IMR-90 (cell line): ENCODE measurements around the gene TPSAB1. TPM values are rescaled to one million over a fixed set of nuclear protein-coding genes. Genes with fewer than 3 reads are reported as not detected.

Source experiments
- ATAC-seq: fragments of 200-7000 bp; cut with Tn5 transposase; 2 replicates; pipeline ENCODE4 v1.9.1; 2020; ENCODE audit warnings: low read depth, mild to moderate bottlenecking, moderate library complexity
- BruUV-seq: library from RNA; stranded (reverse); fragments of 400-500 nt; replicated peaks from 2 replicates; lab custom pipeline; 2021; lab: Mats Ljungman, UMichigan
- CTCF ChIA-PET: fragments of 300-600 bp; formaldehyde crosslinking; extraction: SDS; loops from one replicate; lab custom pipeline; 2021; ENCODE audit warnings: antibody characterized with exemption; lab: Yijun Ruan, JAX
- POLR2A ChIA-PET: fragments of 300-600 bp; sonication (Branson Sonifier 250); formaldehyde crosslinking; loops from one replicate; lab custom pipeline; 2022; ENCODE audit warnings: antibody characterized with exemption; ENCODE audit not compliant: unreplicated experiment; lab: Charles Lee
- DNase-seq: peaks from one replicate; pipeline ENCODE4 v3.0.0; 2013
- H2AFZ ChIP-seq: replicated peaks from 2 replicates; pipeline ENCODE3; 2013; ENCODE audit warnings: low read length, mild to moderate bottlenecking; ENCODE audit not compliant: poor library complexity
- H2AK5ac ChIP-seq: 2 replicates; pipeline ENCODE4 v1.6.1; 2013; ENCODE audit warnings: low read depth, low read length, inconsistent platforms
- H2AK9ac ChIP-seq: replicated peaks from 2 replicates; pipeline ENCODE3; 2013; ENCODE audit warnings: mild to moderate bottlenecking, low read depth, low read length, moderate library complexity; ENCODE audit not compliant: poor library complexity
- H2BK120ac ChIP-seq: 2 replicates; pipeline ENCODE4 v1.6.1; 2013; ENCODE audit warnings: low read depth, low read length, inconsistent platforms
- H2BK15ac ChIP-seq: 3 replicates; pipeline ENCODE4 v1.6.1; 2013; ENCODE audit warnings: low read depth, low read length, inconsistent platforms
- H2BK20ac ChIP-seq: 2 replicates; pipeline ENCODE4 v1.6.1; 2013; ENCODE audit warnings: low read depth, mild to moderate bottlenecking, inconsistent platforms, low read length, moderate library complexity
- H2BK5ac ChIP-seq: 2 replicates; pipeline ENCODE4 v1.6.1; 2013; ENCODE audit warnings: mild to moderate bottlenecking, low read depth, low read length, inconsistent platforms; ENCODE audit not compliant: poor library complexity, severe bottlenecking
- H3K14ac ChIP-seq: replicated peaks from 2 replicates; pipeline ENCODE4 v1.6.1; 2013; ENCODE audit warnings: low read depth, low read length, inconsistent platforms
- H3K18ac ChIP-seq: 2 replicates; pipeline ENCODE4 v1.6.1; 2013; ENCODE audit warnings: low read depth, low read length, control low read depth
- H3K23ac ChIP-seq: 2 replicates; pipeline ENCODE4 v1.6.1; 2013; ENCODE audit warnings: low read depth, low read length, inconsistent platforms
- H3K27ac ChIP-seq: 2 replicates; pipeline ENCODE4 v1.5.1; 2013; ENCODE audit warnings: mild to moderate bottlenecking, control low read depth, low read length; ENCODE audit not compliant: insufficient read depth
- H3K27me3 ChIP-seq: 2 replicates; pipeline ENCODE4 v1.6.1; 2013; ENCODE audit warnings: low read length; ENCODE audit not compliant: control insufficient read depth, insufficient read depth
- H3K36me3 ChIP-seq: 2 replicates; pipeline ENCODE4 v1.6.1; 2013; ENCODE audit warnings: low read length, mixed read lengths; ENCODE audit not compliant: control insufficient read depth, insufficient read depth
- H3K4ac ChIP-seq: 2 replicates; pipeline ENCODE4 v1.6.1; 2013; ENCODE audit warnings: low read depth, low read length, inconsistent platforms
- H3K4me1 ChIP-seq: 2 replicates; pipeline ENCODE4 v1.6.1; 2013; ENCODE audit warnings: low read length, mixed read lengths; ENCODE audit not compliant: control insufficient read depth, insufficient read depth
- H3K4me2 ChIP-seq: 2 replicates; pipeline ENCODE4 v1.6.1; 2013; ENCODE audit warnings: low read depth, mild to moderate bottlenecking, control low read depth, low read length, moderate library complexity
- H3K4me3 ChIP-seq: 2 replicates; pipeline ENCODE4 v1.5.1; 2013; ENCODE audit warnings: low read depth, mild to moderate bottlenecking, control low read depth, low read length, moderate library complexity; ENCODE audit not compliant: insufficient read depth
- H3K56ac ChIP-seq: 2 replicates; pipeline ENCODE4 v1.6.1; 2013; ENCODE audit warnings: low read length, inconsistent platforms; ENCODE audit not compliant: insufficient read depth; ENCODE audit errors: extremely low read depth
- H3K79me1 ChIP-seq, 2 experiments: 2 replicates each; pipeline ENCODE4 v1.6.1; 2013; ENCODE audit warnings: low read length in 2 of 2, inconsistent platforms in 1 of 2, low read depth in 1 of 2
- H3K9ac ChIP-seq: 2 replicates; pipeline ENCODE4 v1.6.1; 2013; ENCODE audit warnings: low read depth, low read length, control low read depth
- H3K9me1 ChIP-seq: 2 replicates; pipeline ENCODE4 v1.6.1; 2013; ENCODE audit warnings: low read length, inconsistent platforms; ENCODE audit not compliant: insufficient read depth
- H3K9me3 ChIP-seq: 2 replicates; pipeline ENCODE4 v1.6.1; 2013; ENCODE audit warnings: low read length; ENCODE audit not compliant: control insufficient read depth, insufficient read depth
- H4K20me1 ChIP-seq: 2 replicates; pipeline ENCODE4 v1.6.1; 2013; ENCODE audit warnings: low read length, inconsistent platforms; ENCODE audit not compliant: insufficient read depth
- H4K5ac ChIP-seq: 2 replicates; pipeline ENCODE4 v1.6.1; 2013; ENCODE audit warnings: mild to moderate bottlenecking, low read depth, low read length, control low read depth
- H4K8ac ChIP-seq, 2 experiments: 2 replicates each; pipeline ENCODE4 v1.6.1; 2013; ENCODE audit warnings: low read depth in 2 of 2, low read length in 2 of 2, control low read depth in 1 of 2, inconsistent platforms in 1 of 2
- H4K91ac ChIP-seq: 2 replicates; pipeline ENCODE4 v1.6.1; 2013; ENCODE audit warnings: low read depth, low read length, inconsistent platforms; ENCODE audit not compliant: insufficient read depth
- CEBPB ChIP-seq: IDR thresholded peaks from 2 replicates; pipeline ENCODE4 v1.6.1; 2012; ENCODE audit warnings: low read depth, low read length, improper control_type of control experiment
- CHD1 ChIP-seq: IDR thresholded peaks from 2 replicates; pipeline ENCODE4 v1.6.1; 2012; ENCODE audit warnings: low read depth, low read length, improper control_type of control experiment
- MAZ ChIP-seq: IDR thresholded peaks from 2 replicates; pipeline ENCODE4 v1.6.1; 2012; ENCODE audit warnings: low read depth, mild to moderate bottlenecking, low read length, improper control_type of control experiment, moderate library complexity, borderline replicate concordance
- NFE2L2 ChIP-seq: fragments of 150-350 bp; IDR thresholded peaks from 2 replicates; pipeline ENCODE4 v1.6.1; 2016; ENCODE audit warnings: low read depth, mild to moderate bottlenecking, low read length
- RFX5 ChIP-seq: IDR thresholded peaks from 2 replicates; pipeline ENCODE4 v1.8.0; 2012; ENCODE audit warnings: low read depth, mild to moderate bottlenecking, low read length, moderate library complexity
- WGBS, 2 experiments: methylation state at CpG; one replicate each; pipeline versions ENCODE4 v1.1.5 to v1.1.7; 2013; ENCODE audit warnings: missing lambda C conversion rate in 2 of 2; ENCODE audit not compliant: insufficient read length in 1 of 2; ENCODE audit errors: extremely low coverage in 2 of 2; 5-methylcytosine and 5-hydroxymethylcytosine counted together
- dilution Hi-C: fragments of 300-500 bp; cut with HindIII; formaldehyde crosslinking; loops from one replicate; pipeline ENCODE4 v1.14.3; 2018; ENCODE audit warnings: low sequenced_read_pairs; ENCODE audit not compliant: unreplicated experiment
- in situ Hi-C: fragments of 300-500 bp; cut with MboI; formaldehyde crosslinking; loops from 3 replicates; pipeline ENCODE4 v1.14.3; 2019; ENCODE audit warnings: low sequenced_read_pairs, inconsistent platforms, mixed read lengths
- intact Hi-C: fragments of 100-400 bp; cut with micrococcal nuclease; formaldehyde crosslinking; loops from 2 replicates; pipeline ENCODE4 v1.10.0; 2022
- polyA plus RNA-seq, 3 experiments: library from polyadenylated mRNA; depleted of rRNA; stranded (reverse); fragments of >200 nt; gene quantifications; 2 replicates each; pipeline ENCODE4 v1.2.3, GENCODE V29; 2012; ENCODE audit warnings: low replicate concordance in 1 of 3
- total RNA-seq: library from RNA; depleted of rRNA; stranded (reverse); fragments of >200 nt; gene quantifications from 2 replicates; pipeline ENCODE4 v1.2.3, GENCODE V29; 2012
- TF ChIP-seq, protein P1 (sequence below): fragments of 150-350 bp; IDR thresholded peaks from 2 replicates; pipeline ENCODE4 v1.6.1; 2016; ENCODE audit warnings: low read depth, mild to moderate bottlenecking, low read length, moderate library complexity, borderline replicate concordance

The TPSAB1 gene
- total and polyA plus RNA-seq, 2 of the 4 experiments (the other 2 are of a cell fraction), result not detected

DNA sequence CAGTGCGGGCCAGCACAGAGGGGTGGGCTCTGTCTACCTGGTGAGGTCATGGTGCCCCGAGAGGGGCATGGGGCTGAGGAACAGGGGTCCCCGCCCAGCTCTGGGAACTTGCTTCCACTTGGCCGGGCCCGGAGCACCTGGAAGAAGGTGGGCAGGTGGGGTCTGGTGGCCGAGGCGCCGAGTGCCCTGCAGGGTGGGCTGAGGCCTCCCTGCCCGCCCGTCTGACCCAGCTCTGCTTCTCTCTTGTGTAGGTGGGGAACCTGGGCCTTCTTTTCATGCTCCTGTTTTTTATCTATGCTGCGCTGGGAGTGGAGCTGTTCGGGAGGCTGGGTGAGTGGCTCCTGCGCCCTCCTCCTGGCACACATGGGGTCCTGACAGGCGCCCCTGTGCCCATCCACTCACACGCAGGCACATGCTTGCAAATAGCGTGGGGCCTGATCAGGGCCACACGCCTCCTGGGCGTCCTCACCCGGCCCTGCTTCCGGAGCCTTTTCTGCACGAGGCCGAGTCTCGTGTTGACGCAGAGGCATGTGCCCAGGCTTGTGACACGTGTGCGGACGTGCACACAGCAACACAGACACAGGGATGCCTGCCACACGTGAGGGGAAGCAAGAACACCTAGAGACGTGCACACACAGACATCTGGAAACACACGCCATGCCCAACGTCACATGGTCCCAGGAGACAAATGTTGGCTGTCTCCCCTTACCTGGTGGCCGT lies 23.7 kb upstream of the TPSAB1 start:
- H3K4me1 ChIP-seq, result no peaks in the 10 kb centered on the region
- DNase-seq (no peak), ATAC-seq (no peak)
- in situ Hi-C loops (loop anchor here (25.0 kb wide), 1 partner anchor 405 kb away; the partner anchor contains the start of gene GNG13), intact Hi-C loops (no loop called here), dilution Hi-C loops (no loop called here)
- no peak overlapping the region for H2AK9ac ChIP-seq
- H4K8ac ChIP-seq, result no peak overlapping the region
- H4K91ac ChIP-seq, result no peak overlapping the region
- no peaks in the 10 kb centered on the region for H4K20me1 ChIP-seq
- no peak overlapping the region for H2BK20ac ChIP-seq
- ChIA-PET CTCF (no interaction called here), POLR2A (no interaction called here)
- no TSS peak for BruUV-seq
- no peaks in the 10 kb centered on the region for H3K27me3 ChIP-seq
- no peaks in the 10 kb centered on the region for H3K79me1 ChIP-seq
- H3K56ac ChIP-seq, result no peak overlapping the region
- H3K9ac ChIP-seq, result no peak overlapping the region
- no peak overlapping the region for H3K4me2 ChIP-seq
- H3K14ac ChIP-seq, result no peak overlapping the region
- no peak overlapping the region for H2BK120ac ChIP-seq
- H2BK5ac ChIP-seq, result no peak overlapping the region
- no peaks in the 10 kb centered on the region for H3K9me3 ChIP-seq
- H3K27ac ChIP-seq, result no peak overlapping the region
- no peak overlapping the region for H2AK5ac ChIP-seq
- peaks cover 4% of the 10 kb centered on the region; the same call in 1 of the 2 replicates for H3K36me3 ChIP-seq
- H3K4me3 ChIP-seq, result no peak overlapping the region
- TF ChIP-seq MAZ (no peak), CHD1 (no peak), CEBPB (no peak), RFX5 (no peak), NFE2L2 (no peak)
- TF ChIP-seq, protein P1, sequence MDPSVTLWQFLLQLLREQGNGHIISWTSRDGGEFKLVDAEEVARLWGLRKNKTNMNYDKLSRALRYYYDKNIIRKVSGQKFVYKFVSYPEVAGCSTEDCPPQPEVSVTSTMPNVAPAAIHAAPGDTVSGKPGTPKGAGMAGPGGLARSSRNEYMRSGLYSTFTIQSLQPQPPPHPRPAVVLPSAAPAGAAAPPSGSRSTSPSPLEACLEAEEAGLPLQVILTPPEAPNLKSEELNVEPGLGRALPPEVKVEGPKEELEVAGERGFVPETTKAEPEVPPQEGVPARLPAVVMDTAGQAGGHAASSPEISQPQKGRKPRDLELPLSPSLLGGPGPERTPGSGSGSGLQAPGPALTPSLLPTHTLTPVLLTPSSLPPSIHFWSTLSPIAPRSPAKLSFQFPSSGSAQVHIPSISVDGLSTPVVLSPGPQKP, result no peak
- H3K4ac ChIP-seq, result no peak overlapping the region
- WGBS, 2 experiments, result 87% methylated on average over 23 of the region's 32 CpGs; no CpG with 5 or more reads in 1 of the 2 experiments
- H2BK15ac ChIP-seq, result no peak overlapping the region
- no peak overlapping the region for H3K18ac ChIP-seq
- H3K9me1 ChIP-seq, result no peaks in the 10 kb centered on the region
- no peak overlapping the region for H2AFZ ChIP-seq
- H4K5ac ChIP-seq, result no peak overlapping the region
- H3K23ac ChIP-seq, result no peak overlapping the region
